GM10266 (cell line): ENCODE data around the gene ARSG.
"Not testable (repeated sequence)": the region's sequence is repeated elsewhere in the genome, so short reads cannot be mapped to it uniquely, and the experiment has no call there.

Experiments
- DNase-seq: peaks from one replicate; pipeline ENCODE4 v3.0.0; 2012; ENCODE audit errors: extremely low spot score
- TF ChIP-seq, protein P1 (sequence below): IDR thresholded peaks from 2 replicates; pipeline ENCODE4 v1.5.1; 2012; ENCODE audit warnings: mild to moderate bottlenecking, low read depth; ENCODE audit not compliant: control insufficient read depth, insufficient read depth; ENCODE audit errors: missing control alignments

Gene ARSG

DNA sequence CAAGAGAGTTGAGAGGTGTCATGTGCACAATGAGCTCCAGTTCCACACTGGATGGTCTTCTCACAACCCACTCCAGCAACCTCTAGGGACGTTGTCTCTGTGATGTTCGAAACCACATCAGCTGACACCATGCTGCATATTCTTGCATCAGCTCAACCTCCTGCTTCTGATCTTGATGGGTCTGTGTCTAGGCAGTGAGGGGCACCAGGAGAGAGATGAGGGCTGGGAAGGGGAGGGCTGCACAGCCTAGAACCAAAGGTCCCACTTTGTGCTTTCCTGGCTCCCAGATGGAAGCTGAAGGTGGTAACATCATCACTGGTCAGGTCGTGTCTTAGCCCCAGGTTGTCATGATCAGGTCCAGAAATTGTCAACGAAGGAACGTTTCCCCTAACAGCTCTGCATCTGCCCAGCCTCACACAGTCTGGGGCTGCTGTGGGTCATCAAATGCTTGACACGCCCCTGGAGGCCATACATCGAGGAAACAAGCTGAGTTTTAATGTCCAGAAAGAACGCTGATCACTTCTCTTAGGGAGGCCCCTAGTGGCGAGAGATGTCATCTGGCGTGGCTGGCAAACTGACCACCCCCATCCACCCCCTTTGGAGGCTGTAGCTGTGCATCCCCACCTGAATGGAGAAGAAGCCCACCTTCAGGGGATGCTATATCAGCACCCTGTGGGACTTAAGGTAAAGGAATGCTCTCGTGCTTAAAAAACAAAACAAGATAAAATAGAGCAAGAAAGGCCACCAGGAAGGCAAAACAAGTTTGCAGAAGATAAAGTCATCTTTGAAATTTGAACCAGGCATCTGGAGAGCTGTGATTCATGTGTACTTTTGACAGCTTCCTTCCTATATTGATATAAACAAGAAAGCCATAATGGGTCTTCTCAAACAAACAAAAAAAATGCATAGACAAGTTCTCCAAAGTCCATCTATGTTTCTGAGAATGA is 107.7 kb downstream of the ARSG start:
- DNase-seq = peak; percentile 79
- TF ChIP-seq, protein P1, sequence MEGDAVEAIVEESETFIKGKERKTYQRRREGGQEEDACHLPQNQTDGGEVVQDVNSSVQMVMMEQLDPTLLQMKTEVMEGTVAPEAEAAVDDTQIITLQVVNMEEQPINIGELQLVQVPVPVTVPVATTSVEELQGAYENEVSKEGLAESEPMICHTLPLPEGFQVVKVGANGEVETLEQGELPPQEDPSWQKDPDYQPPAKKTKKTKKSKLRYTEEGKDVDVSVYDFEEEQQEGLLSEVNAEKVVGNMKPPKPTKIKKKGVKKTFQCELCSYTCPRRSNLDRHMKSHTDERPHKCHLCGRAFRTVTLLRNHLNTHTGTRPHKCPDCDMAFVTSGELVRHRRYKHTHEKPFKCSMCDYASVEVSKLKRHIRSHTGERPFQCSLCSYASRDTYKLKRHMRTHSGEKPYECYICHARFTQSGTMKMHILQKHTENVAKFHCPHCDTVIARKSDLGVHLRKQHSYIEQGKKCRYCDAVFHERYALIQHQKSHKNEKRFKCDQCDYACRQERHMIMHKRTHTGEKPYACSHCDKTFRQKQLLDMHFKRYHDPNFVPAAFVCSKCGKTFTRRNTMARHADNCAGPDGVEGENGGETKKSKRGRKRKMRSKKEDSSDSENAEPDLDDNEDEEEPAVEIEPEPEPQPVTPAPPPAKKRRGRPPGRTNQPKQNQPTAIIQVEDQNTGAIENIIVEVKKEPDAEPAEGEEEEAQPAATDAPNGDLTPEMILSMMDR = peak; percentile 84

DNA sequence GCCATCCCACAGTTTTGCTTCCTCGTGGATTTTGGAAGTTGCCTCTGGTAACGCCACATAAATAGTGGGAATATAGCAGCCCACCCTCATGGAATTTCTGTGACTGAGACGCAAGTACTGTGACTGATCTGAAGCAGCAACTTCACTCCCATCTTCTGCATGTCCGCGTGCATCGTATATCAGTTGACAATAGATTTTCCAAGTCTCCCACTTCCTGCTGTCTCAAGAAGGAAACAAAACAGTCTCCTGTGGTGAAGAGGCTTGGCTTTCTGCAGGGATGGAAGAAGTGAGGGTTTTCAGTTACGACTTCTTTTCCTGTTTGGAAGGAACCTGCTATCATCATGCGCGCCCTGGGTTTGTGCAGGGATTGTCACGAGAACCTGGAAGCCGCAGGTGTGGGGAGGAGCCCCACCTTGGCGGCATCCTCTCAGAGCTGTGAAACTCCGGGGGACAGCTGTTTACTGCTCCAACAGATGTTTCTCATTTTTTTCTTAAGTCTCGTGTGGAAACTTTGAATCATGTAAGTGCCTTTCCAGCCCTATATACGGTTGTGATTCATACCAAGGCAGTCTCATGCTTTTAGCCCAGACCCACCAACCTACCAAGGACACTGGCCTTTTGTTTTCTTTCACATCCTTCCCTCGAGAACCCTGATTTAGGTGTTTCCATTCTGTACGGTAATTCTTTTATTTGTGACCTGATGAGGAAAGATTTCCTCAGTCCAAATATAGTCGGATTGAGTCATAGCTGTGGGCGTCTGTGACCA is 108.5 kb downstream of the ARSG start:
- DNase-seq = no peak
- TF ChIP-seq, protein P1 = no peak

DNA sequence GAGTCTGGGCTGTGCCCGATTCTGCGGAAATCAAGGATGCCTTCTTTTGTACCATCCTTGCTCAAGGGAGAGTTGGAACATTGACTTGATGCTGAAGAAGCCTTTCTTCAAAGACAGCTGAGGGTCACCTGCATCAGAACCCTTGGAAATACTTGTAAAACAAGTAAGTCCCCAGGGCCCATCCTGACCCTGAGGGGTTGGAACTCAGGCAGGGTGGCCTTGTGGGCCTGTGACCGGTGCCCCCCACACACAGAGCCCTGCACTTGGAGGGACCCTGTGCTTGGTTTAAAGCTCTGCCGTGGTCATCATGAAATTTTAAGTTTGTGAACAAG is 109.1 kb downstream of the ARSG start:
- DNase-seq = no peak
- TF ChIP-seq, protein P1 = no peak

DNA sequence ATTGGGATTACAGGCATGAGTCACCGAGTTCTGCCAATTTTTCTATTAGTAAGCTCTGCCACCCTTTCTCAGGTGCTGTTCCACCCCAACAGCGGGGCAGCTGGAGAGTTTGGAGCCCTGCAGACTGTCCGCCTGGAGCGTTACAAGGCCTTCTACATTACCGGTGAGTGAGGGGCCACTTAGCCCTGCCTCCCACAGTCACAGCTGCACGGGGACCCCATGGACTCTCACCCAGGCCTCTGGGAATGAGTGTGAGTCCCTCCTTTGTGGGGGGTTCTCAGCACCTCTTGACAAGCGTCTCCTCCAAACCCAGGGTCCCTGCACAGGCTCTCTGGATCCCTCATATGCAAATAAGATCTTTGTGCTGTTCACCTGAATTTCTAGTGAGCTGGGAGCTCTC is 110.0 kb downstream of the ARSG start:
- DNase-seq = no peak
- TF ChIP-seq, protein P1 = no peak

DNA sequence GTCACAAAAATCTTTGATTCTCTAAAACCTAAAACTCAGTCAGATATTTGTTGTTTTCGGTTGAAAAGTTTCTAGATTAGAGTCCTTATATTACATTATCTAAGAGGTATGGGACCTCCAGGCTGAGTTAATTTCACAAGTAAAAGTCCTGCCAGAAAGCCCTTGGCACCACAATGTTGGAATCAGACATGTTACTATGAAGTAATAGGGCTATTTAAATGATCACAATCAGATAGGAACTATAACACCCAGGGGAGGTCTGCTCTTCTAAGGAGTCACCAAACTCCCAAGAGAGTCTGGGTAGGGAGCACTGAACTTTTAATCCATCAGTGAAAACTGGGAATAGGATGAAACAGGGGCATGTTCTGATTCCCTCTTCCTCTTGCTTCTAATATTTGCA is 111.8 kb downstream of the ARSG start:
- no peak for DNase-seq
- TF ChIP-seq, protein P1 = no peak

DNA sequence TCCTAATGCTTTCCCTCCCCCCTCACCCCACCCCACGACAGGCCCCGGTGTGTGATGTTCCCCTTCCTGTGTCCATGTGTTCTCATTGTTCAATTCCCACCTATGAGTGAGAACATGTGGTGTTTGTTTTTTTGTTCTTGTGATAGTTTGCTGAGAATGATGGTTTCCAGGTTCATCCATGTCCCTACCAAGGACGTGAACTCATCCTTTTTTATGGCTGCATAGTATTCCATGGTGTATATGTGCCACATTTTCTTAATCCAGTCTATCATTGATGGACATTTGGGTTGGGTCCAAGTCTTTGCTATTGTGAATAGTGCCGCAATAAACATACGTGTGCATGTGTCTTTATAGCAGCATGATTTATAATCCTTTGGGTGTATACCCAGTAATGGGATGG is 112.5 kb downstream of the ARSG start:
- DNase-seq = not testable (repeated sequence)

DNA sequence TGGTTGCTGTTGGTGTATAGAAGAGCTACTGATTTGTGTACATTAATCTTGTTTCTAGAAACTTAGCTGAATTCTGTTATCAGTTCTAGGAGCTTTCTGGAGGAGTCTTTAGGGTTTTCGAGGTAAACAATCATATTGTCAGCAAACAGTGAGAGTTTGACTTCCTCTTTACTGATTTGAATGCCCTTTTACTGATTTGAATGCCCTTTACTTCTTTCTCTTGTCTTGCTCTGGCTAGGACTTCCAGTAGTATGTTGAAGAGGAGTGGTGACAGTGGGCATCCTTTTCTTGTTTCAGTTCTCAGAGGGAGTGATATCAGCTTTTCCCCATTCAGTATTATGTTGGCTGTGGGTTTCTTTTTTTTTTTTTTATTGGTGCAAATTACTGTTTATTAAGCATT is 116.4 kb downstream of the ARSG start:
- DNase-seq = not testable (repeated sequence)

DNA sequence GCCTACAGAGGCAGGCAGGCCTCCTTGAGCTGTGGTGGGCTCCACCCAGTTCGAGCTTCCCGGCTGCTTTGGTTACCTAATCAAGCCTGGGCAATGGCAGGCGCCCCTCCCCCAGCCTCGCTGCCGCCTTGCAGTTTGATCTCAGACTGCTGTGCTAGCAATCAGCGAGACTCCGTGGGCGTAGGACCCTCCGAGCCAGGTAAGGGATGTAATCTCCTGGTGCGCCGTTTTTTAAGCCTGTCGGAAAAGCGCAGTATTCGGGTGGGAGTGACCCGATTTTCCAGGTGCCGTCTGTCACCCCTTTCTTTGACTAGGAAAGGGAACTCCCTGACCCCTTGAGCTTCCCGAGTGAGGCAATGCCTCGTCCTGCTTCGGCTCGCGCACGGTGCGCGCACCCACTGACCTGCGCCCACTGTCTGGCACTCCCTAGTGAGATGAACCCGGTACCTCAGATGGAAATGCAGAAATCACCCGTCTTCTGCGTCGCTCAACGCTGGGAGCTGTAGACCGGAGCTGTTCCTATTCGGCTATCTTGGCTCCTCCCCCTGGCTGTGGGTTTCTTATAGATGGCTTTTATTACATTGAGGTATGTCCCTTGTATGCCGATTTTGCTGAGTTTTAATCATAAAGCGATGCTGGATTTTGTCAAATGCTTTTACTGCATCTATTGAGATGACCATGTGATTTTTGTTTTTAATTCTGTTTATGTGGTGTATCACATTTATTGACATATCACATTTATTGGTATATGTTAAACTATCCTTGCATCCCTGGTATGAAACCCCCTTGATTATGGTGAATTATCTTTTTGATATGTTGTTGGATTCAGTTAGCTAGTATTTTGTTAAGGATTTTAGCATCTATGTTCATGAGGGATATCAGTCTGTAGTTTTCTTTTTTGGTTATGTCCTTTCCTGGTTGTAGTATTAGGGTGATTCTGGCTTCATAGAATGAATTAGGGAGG is 122.6 kb downstream of the ARSG start:
- not testable (repeated sequence) for DNase-seq

DNA sequence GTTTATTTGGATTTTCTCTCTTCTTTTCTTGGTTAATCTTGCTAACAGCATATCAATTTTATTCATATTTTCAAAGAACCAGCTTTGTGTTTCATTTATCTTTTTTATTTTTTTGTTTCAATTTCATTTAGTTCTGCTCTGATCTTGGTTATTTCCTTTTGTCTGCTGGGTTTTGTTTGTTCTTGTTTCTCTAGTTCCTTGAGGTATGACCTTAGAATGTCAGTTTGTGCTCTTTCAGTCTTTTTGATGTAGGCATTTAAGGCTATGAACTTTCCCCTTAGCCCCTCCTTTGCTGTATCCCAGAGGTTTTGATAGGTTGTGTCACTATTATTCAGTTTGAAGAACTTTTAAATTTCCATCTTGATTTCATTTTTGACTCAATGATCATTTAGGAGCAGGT is 123.6 kb downstream of the ARSG start:
- DNase-seq = not testable (repeated sequence)
